Dedifferentiated amniotic fluid mesenchymal stem cell (primary cell): ENCODE results near the gene GLT8D1.
"Not testable (repeated sequence)": the region's sequence is repeated elsewhere in the genome, so short reads cannot be mapped to it uniquely, and the experiment has no call there.

Experiments used
- DNase-seq: peaks from one replicate; pipeline ENCODE4 v3.0.0-alpha.2; 2016; ENCODE audit errors: extremely low spot score

Gene GLT8D1, protein sequence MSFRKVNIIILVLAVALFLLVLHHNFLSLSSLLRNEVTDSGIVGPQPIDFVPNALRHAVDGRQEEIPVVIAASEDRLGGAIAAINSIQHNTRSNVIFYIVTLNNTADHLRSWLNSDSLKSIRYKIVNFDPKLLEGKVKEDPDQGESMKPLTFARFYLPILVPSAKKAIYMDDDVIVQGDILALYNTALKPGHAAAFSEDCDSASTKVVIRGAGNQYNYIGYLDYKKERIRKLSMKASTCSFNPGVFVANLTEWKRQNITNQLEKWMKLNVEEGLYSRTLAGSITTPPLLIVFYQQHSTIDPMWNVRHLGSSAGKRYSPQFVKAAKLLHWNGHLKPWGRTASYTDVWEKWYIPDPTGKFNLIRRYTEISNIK

DNA sequence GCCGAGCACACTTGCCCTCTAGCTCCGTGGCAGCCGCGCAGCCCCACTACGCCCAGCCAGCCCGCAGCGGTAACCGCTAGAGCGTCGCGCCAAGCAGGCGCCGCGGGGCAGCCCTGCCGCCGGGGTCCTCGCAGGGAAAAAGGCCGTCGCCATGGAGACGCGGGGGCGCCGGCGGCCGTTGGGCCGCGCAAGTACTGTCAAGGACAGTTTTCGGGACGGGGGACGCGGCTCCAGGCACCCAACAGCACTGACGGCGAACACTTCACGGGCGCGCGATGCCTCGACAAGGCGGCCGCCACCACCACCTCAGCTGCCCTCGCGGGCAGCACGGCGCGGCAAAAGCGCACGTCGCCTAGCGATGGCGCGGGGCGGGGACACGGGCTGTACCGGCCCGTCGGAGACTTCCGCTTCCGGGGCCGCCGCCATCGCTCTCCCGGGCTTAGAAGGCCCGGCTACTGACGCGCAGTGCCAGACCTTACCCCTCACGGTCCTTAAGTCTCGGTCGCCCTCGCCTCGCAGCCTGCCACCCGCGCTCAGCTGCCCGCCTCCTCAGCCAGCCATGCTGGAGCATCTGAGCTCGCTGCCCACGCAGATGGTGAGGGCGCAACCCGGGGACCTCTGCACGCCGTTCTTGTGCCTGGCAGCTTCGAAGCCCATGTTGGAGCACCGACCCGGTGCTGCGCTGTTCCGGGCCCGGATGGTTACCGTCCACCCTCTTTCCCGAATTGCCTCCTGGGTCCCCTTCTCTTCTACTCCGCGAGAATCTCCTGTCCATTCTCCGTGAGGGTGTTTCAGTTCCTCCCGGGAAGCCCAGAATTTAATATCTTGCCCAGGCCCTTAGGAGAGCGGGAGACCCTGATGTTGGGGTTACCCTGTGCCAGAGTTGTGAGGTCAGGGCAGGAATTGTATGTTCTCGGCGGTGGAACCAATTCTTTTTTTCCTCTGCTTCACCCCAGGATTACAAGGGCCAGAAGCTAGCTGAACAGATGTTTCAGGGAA lies at the start of gene GLT8D1, which contains the start of gene SPCS1:
Gene GLT8D1 (minus strand): TSS at position 104 of the 999 bp plus-strand sequence. CDS start 5,331 bp downstream, outside the sequence.
Gene SPCS1 (plus strand): TSS at position 419 of the 999 bp plus-strand sequence. CDS start 141 bp downstream, at position 560.
- peak; percentile 65 for DNase-seq

- DNase-seq: no peak
These were observed 48.8 kb upstream of the GLT8D1 start for GRCh38 chr3:52754373-52754772.

DNA sequence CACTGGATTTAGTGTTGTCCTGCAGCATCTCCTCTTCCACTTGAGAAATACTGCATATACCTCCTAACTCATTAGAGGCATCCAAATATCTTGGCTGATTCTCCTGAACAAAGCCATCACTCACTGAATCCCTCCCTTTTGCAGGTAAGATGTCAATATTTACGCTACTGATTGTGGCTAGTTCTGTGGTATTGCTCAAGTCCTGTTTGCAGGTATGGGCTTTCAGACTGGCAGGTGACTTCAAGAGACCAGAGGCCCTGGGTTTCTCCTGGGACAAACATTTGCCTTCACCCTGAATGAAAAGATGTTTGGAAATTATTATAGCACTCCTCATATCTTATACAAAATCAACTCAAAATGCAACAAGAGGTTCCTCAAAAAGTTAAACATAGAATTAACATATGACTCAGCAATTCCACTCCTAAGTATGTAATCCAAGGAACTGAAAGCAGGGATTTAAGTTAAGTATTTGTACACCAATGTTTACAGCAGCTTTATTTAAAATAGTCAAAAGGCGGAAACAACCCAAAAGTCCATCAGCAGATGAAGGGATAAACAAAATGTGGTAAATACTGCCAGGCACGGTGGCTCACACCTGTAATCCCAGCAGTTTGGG lies 46.6 kb upstream of the GLT8D1 start:
- DNase-seq: peak; percentile 71

DNA sequence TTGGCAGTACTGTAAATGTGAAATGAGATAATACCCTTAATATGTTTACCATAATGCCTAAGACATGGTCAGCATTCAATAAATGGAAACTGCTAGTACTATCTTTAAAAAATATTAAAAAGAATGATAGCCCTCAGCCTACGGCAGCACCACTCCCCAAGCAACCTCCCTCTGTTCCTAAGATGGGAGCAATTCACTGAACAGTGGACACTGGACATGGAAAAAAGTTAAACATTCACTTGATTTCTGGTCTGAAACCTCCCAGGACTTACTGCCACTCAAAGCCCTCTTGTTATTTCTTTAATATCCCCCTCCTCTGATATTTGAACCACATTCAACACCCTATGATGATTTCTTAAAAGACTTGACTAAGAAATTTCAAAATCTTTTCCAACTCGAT lies 38.1 kb upstream of the GLT8D1 start:
- no peak for DNase-seq

GRCh38 chr3:52743152-52743551 lies 37.6 kb upstream of the GLT8D1 start:
- DNase-seq: no peak

DNA sequence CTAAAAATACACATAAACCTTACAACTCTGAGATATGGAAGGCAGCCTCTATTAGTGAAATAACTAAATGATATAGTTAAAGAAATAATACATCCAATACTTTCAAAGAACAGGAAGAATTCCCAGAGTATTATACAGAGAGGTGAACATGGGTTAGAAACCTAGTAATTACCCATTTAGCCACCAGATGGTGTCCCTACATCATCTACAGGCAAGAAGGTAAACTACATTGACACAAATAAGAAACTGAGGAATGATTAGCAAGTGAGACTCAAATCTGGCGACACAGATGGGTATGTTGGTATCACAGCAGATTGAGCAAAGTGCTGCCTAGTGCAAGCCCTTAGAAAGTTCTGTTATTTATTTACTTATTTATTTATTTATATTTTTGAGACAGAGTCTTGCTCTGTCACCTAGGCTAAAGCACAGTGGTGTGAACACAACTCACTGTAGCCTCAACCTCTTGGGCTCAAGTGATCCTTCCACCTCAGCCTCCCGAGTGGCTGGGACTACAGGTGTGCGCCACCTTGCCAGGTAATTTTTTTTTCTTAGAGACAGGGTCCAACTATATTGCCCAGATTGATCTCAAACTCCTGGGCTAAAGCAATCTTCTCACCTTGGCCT lies 36.9 kb upstream of the GLT8D1 start:
- DNase-seq: peak; percentile 26

- no peak for DNase-seq
These were observed 34.1 kb upstream of the GLT8D1 start for GRCh38 chr3:52739730-52740129.

- DNase-seq: no peak
These were observed 27.8 kb upstream of the GLT8D1 start for GRCh38 chr3:52733256-52733891.

DNA sequence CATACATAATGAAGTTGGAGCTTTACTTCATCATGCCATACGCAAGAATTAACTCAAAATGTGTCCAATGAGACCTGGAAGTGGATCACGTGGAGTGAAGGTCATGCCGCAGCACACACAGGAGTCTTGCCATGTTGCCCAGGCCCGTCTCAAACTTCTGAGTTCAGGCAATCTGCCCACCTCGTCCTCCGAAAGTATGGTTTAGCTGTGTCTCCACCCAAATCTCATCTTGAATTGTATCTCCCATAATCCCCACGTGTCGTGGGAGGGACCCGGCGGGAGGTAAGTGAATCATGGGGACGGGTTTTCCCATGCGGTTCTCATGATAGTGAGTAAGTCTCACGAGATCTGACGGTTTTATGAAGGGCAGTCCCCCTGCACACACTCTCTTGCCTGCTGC lies 26.0 kb upstream of the GLT8D1 start:
- DNase-seq: no peak

DNA sequence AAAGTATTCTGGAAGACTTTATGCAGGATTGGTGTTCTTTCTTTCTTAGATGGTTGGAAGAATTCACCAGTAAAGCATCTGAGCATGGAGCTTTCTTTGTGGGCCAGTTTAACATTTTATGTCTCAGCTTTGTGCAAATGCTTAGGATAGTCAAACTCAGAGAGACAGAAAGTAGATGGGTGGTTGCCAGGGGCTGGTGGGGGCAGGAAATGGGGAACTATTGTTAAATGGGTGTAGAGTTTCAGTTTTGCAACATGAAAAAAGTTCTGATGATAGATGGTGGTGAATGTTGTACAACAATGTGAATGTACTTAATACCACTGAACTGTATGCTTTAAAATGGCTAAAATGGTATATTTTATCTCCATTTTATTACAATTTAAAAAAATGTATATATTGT lies 25.1 kb upstream of the GLT8D1 start:
- no peak for DNase-seq

- DNase-seq: not testable (repeated sequence)
These were observed 23.2 kb upstream of the GLT8D1 start for GRCh38 chr3:52728753-52729152.

DNA sequence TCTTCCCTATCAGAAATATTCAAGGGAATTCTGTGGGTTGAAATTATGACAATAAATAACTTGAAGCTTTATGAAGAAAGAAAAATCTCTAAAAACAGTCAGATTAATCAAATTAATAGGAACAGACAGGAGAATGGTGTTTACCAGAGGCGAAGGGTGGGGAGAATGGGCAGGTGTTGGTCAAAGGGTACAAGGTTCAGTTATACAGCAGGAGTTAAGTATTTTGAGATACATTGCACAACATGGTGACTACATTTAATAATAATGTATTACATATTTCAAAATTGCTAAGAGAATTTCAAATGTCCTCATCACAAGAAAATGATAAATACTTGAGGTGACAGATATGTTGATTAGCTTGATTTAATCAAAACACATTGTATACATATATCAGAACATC lies 18.9 kb upstream of the GLT8D1 start:
- DNase-seq: no peak

GRCh38 chr3:52723935-52724334 lies 18.3 kb upstream of the GLT8D1 start:
- no peak for DNase-seq

GRCh38 chr3:52722491-52722890 lies 16.9 kb upstream of the GLT8D1 start:
- DNase-seq: no peak

- no peak for DNase-seq
These were observed 16.1 kb upstream of the GLT8D1 start for GRCh38 chr3:52721730-52722008.

GRCh38 chr3:52721002-52721729 lies 15.6 kb upstream of the GLT8D1 start:
- no peak for DNase-seq

DNA sequence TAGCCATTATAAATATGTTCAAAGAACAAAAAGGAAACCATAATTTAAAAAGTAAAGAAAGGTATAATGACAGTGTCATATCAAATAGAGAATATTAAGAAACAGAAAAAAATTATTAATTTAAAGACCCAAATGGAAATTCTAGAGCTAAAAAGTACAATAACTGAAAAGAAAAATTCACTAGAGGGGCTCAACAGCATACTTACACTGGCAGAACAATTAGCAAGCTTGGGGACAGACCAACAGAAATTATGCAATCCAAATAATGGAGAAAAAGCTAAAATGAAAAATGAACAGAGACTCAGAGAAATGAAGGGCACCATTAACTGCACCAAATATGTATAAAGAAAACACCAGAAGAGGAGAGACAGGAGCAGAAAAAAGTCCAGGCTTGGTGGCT lies 14.0 kb upstream of the GLT8D1 start:
- no peak for DNase-seq

DNA sequence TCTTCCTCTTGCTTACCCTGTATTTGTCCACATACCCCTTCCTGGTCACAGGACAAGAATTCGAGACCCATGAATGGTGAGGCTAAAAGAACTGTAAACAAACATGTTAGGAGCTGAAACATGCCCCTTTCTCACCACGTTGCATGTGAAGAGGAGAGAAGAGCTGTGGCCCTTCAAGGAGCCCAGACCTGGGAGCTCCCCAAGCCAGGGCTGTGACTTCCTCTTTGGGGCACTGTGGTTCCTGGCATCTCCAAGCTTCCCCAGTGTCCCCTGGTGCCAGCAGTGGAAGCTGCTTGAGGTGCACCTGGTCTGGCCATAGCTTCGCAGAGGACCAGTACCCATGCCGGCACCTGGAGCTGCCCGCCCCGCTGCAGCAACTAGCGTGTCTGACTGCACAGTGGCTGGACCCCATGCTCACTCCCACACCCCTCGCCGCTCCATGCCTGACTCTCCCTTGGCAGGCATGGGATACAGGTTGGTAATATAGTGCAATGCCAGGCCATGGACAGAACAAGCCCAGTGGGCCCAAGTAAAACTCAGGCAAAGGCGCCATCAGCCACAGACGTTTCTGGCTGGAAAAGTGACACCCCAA lies 10.2 kb upstream of the GLT8D1 start:
- DNase-seq: no peak

DNA sequence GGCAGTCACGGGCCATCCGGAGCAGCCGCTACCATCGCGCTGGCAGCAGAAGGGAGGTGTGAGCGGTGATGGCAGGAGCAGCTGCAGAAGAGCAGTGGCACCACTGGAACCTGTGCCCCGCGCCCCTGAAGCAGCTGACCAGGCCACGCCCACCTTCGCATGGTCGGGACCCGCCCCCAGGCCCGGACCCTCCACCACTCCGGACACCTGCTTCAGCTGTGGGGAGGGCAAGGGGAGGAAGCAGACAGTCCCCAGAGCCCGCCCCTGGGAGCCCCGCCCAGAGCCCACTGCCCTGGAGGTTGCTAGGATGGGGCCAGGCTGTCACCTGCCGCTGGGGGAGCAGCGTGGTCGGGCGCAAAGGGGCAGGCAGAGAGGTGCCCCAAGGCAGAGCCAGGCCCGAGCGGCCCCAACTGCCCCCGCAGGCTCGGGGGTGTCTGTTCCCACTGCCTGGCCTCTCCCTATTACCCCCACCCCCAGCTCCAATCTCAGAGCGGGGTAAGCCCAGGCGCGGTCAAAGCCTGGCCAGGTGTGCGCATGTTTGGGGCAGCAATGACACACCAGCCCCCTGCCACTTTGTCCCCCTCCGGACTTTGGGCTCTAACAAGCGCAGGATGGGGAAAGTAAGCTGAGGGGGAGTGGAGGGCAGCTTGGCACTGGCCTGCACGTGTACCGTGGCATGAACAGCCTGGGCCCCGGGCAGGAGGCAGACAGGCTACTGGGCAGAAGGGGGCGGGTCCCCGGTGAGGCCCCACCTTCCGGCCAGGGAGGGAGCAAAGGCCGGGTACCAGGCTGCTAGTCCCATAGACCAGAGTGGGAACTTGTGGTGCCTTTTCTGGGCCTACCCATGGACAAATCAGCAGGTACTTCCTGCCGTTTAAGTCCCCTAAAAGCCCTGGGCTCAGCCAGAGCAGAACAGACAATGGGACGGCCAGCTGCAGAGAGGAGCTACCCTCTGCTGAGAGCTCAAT lies 9.0 kb upstream of the GLT8D1 start:
- no peak for DNase-seq
